HepG2 (cell line): ENCODE data around the gene ACP2. TPM values are rescaled to one million over a fixed set of nuclear protein-coding genes. Genes with fewer than 3 reads are reported as not detected.

Experiments used
- ATM ChIP-seq: fragments of 450-650 bp; IDR thresholded peaks from 2 replicates; pipeline ENCODE4 v1.7.1; 2017; ENCODE audit warnings: mild to moderate bottlenecking, borderline replicate concordance
- FOXP4 ChIP-seq: sonication (generic); formaldehyde crosslinking; IDR thresholded peaks from 2 replicates; pipeline ENCODE4 v1.4.0; 2020; ENCODE audit warnings: missing genetic modification reagents
- HES4 ChIP-seq: sonication (generic); formaldehyde crosslinking; IDR thresholded peaks from 2 replicates; pipeline ENCODE4 v1.9.0; 2021; ENCODE audit warnings: mild to moderate bottlenecking, missing genetic modification reagents, borderline replicate concordance
- HOXA7 ChIP-seq: sonication (generic); formaldehyde crosslinking; IDR thresholded peaks from 2 replicates; pipeline ENCODE4 v1.8.1; 2022; ENCODE audit warnings: mild to moderate bottlenecking, missing genetic modification reagents, moderate library complexity
- JDP2 ChIP-seq: sonication (generic); formaldehyde crosslinking; IDR thresholded peaks from 2 replicates; pipeline ENCODE4 v1.8.1; 2022; ENCODE audit warnings: missing genetic modification reagents, borderline replicate concordance
- MBD4 ChIP-seq: IDR thresholded peaks from 2 replicates; pipeline ENCODE4 v1.6.1; 2012; ENCODE audit warnings: low read length, inconsistent platforms, borderline replicate concordance
- STAT6 ChIP-seq: sonication (generic); formaldehyde crosslinking; IDR thresholded peaks from 2 replicates; pipeline ENCODE4 v1.4.0; 2020; ENCODE audit warnings: missing genetic modification reagents, mild to moderate bottlenecking, borderline replicate concordance
- SUZ12 ChIP-seq: fragments of 150-350 bp; IDR thresholded peaks from 2 replicates; pipeline ENCODE4 v1.6.1; 2014; ENCODE audit warnings: low read depth, low read length
- ZBTB4 ChIP-seq: sonication (generic); formaldehyde crosslinking; IDR thresholded peaks from 2 replicates; pipeline ENCODE4 v1.4.0; 2020; ENCODE audit warnings: missing genetic modification reagents, mild to moderate bottlenecking, borderline replicate concordance
- ZNF232 ChIP-seq: sonication (generic); formaldehyde crosslinking; IDR thresholded peaks from 2 replicates; pipeline ENCODE4 v1.4.0; 2020; ENCODE audit warnings: missing genetic modification reagents, borderline replicate concordance
- ZNF780A ChIP-seq: sonication (generic); formaldehyde crosslinking; IDR thresholded peaks from 2 replicates; pipeline ENCODE4 v1.8.0; 2022; ENCODE audit warnings: mild to moderate bottlenecking, missing genetic modification reagents, moderate library complexity
- ZNF883 ChIP-seq: sonication (generic); formaldehyde crosslinking; IDR thresholded peaks from 2 replicates; pipeline ENCODE4 v1.5.1; 2020; ENCODE audit warnings: mild to moderate bottlenecking, missing genetic modification reagents; ENCODE audit errors: not compliant biosample characterization
- ZXDC ChIP-seq: sonication (generic); formaldehyde crosslinking; IDR thresholded peaks from 2 replicates; pipeline ENCODE4 v1.5.0; 2020; ENCODE audit warnings: mild to moderate bottlenecking, missing genetic modification reagents
- polyA plus RNA-seq, 8 experiments: library from polyadenylated mRNA; depleted of rRNA in 3 of 8; stranded (reverse) in 7 of 8; unstranded in 1 of 8; fragments of >200 nt; fragmentation: Illumina TruSeq in 4 of 8; extraction: Trizol in 4 of 8; gene quantifications; 2 replicates each; pipeline versions ENCODE4 v1.2.1 to v1.2.3, GENCODE V29; 2011 to 2016; ENCODE audit warnings: low read depth in 4 of 8, missing spikeins in 1 of 8, mixed read lengths in 1 of 8; ENCODE audit not compliant: insufficient read depth in 1 of 8
- total RNA-seq, 5 experiments: library from RNA; depleted of rRNA; stranded (reverse); fragments of >200 nt; fragmentation: Illumina TruSeq; extraction: Trizol; gene quantifications; 2 replicates each; pipeline ENCODE4 v1.2.3, GENCODE V29; 2016; ENCODE audit warnings: low read depth in 1 of 5
- TF ChIP-seq, protein P1 (sequence below): sonication (generic); formaldehyde crosslinking; IDR thresholded peaks from 2 replicates; pipeline ENCODE4 v1.8.0; 2022; ENCODE audit warnings: mild to moderate bottlenecking, missing genetic modification reagents; ENCODE audit not compliant: insufficient replicate concordance

ACP2 gene
- total and polyA plus RNA-seq, 2 of the 13 experiments (the other 11 are each of a cell fraction or from before 2014, with no cell fraction given) = 17.7 to 20.2 TPM

- TF ChIP-seq, protein P1, sequence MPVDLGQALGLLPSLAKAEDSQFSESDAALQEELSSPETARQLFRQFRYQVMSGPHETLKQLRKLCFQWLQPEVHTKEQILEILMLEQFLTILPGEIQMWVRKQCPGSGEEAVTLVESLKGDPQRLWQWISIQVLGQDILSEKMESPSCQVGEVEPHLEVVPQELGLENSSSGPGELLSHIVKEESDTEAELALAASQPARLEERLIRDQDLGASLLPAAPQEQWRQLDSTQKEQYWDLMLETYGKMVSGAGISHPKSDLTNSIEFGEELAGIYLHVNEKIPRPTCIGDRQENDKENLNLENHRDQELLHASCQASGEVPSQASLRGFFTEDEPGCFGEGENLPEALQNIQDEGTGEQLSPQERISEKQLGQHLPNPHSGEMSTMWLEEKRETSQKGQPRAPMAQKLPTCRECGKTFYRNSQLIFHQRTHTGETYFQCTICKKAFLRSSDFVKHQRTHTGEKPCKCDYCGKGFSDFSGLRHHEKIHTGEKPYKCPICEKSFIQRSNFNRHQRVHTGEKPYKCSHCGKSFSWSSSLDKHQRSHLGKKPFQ = no peak
- TF ChIP-seq ATM (no peak), MBD4 (no peak), JDP2 (CRISPR knock-in tag) (no peak), STAT6 (no peak), ZNF883 (no peak), ZNF232 (peak; percentile 42; the same call in 1 of the 2 replicates), FOXP4 (CRISPR knock-in tag) (0 out of 2 replicates have a peak, but pooled peaks have one; percentile 16), ZBTB4 (CRISPR knock-in tag) (no peak), ZNF780A (CRISPR knock-in tag) (no peak), HES4 (CRISPR knock-in tag) (no peak), HOXA7 (CRISPR knock-in tag) (no peak), SUZ12 (peak; percentile 40; the same call in 1 of the 2 replicates), ZXDC (no peak)
Measured at GRCh38 chr11:47269002-47269828, 20.6 kb upstream of the ACP2 start (continued).
